HG03342 (cell line): ENCODE results near the gene PPP2R5E.

ENCODE experiments used
- ATAC-seq: cut with Tn5 transposase; IDR thresholded peaks from one replicate; pipeline ENCODE4 v1.9.1; 2021; ENCODE audit warnings: mild to moderate bottlenecking, moderate library complexity; ENCODE audit not compliant: unreplicated experiment

Gene PPP2R5E

GRCh38 chr14:63474111-63474510 is 69.1 kb downstream of the PPP2R5E start:
- ATAC-seq, result no peak

DNA sequence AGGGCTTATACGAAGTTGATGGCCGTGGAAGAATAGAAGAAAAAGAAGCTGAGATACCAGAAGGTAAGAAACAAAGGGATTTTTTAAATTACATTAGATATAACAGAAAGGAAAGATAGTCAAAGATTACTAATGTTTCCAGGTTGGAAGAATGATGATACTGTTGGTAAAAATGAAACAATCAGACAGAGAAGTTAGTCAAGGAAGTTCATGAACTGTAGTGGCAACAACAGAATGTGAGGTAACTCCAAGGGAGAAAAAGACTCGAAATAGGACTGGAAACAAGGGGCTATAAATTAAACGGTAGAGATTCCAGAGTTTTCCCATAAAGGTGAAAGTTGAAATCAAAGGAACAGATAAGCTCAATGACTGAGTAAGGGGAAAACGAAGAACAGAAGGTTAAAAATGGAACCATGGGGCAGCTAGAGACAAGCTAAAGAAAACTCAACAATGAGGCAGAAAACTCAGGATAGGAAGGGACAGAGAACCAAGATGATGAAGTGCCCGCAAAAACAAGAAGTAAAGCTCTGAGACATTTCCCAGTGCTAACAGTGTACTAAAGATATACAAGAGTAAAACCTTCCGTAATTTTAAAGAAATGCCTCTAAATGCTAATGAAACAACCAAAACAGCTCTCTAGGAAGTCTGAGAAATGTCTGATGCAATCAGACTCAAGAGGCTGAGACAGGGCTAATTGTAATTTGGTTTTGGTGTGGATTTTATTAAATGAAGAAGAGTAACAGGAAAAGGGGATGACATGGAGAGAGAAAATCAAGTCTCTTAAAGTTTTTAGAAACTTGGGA is 70.0 kb downstream of the PPP2R5E start:
- ATAC-seq, result no peak

- ATAC-seq, result peak; percentile 89
Measured at GRCh38 chr14:63470962-63471793, 72.0 kb downstream of the PPP2R5E start.

DNA sequence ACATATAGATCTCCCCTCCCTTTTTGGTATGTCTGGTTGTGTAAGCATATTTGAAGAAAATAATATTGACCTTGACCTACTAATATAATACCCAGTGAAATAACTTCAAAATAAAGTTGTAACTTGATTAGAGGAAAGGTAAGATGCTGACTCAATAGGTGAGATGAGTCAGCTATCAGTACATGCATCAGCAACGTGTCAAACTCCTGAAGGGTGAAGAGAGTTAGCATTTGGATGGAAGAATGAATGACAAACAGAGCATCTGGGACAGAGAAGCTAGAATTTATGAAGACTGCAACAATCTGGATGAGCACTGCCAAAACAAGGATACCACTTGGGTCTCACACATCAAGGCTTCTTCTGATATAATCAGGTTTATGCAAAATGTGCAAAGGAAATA is 74.9 kb downstream of the PPP2R5E start:
- ATAC-seq, result no peak

GRCh38 chr14:63467440-63468072 is 75.6 kb downstream of the PPP2R5E start:
- ATAC-seq, result no peak

GRCh38 chr14:63465347-63465746 is 77.8 kb downstream of the PPP2R5E start:
- no peak for ATAC-seq

DNA sequence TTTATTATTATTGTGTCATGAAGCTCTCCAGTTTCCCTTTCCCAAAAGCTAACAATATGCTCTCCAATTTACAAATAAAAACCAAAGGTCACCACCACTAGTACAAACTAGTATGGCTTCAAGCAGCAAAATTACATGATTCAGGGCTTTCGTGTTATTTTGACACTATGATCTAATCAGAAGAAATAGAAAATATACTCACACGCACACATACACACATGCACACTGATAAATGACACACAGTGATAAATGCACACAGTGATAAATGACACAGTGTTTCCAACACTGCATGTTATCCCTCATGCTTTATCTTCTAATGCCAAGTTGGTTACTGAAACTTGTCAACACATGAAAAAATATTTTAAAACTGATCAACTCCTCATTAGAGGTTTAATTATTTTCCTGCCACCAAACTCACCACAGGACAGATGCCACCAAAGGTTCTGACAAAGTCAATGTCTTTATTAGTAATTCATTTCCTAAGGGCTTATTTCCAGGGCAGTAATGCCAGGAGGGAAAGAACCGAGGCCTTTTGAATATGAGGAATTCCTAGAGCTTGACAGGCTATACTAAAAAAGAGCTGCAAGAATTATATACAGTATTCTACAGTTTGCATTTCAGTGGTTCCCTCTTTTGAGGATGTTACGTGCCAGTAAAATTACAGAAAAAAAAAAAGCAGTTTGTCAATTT is 82.4 kb downstream of the PPP2R5E start:
- ATAC-seq, result no peak

DNA sequence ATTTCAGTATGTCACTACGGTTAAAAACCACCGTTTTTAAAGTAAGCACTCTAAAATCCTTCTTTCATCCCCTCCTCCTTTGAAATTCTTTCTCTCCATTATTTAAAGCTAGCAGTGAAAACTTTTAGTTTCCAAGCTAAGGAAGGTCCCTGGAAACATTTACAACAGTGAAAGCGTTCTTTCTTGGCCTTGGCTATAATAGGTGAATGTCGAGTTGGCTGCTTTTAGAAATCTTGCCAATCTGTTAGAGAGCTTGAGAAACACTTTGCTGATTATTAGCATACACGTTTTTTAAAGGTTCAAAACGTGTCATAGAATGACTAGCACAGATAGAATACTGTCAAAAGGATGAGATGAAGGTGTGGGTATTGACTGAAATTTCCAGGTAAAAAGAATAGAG is 83.4 kb downstream of the PPP2R5E start:
- no peak for ATAC-seq

DNA sequence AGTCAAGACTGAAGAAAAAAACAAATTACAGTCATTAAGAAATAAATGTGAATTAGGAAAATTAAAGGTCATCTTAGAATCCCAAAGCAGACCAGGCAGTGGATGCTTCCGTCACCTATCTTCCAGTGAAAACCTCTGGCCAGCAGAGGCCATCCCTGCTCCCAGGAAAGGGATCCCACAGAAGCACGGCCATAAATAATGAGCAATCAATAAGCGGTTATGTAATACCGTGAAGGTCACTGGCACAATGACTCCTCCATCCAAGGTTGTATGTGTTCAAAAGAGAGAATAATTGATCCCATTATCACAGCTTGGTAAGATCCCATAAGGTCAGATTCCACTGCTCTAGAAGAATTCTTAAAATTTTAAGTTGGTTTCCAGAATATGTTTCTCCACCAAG is 85.7 kb downstream of the PPP2R5E start:
- ATAC-seq, result no peak

DNA sequence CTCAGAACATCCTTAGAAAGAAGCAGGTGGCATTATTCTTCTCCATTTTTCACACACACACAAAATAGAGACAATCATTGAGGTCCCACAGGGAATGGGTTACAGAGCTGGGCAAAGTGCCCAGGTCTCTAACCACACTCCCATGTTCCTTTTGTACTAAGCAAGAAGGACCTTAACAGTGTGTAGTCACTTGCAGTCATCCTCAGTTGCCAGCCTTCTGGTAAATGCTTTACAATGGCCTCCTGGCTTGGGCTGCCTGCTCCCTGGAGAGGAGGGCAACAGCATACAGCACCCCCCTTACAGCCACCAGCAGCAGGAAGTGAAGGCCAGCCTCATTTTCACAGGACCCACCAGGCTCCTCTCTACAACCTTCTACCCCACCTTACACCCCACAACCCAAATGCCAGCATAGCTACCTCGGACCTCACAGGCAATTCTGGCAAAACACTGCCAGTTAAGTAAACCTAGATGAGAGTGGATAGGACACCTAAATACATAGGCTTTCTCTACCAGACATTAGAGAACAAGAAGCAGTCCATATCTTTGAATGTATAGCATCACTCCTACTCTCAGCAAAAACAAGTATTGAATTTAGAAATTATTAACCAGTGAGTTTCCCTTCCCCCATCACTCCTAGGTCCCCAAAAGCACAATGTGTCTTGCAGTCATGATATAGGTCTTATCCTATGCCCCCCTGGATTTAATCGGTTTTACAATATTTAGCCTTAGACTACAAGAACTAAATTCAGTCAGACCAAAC is 88.1 kb downstream of the PPP2R5E start:
- ATAC-seq, result peak; percentile 72

DNA sequence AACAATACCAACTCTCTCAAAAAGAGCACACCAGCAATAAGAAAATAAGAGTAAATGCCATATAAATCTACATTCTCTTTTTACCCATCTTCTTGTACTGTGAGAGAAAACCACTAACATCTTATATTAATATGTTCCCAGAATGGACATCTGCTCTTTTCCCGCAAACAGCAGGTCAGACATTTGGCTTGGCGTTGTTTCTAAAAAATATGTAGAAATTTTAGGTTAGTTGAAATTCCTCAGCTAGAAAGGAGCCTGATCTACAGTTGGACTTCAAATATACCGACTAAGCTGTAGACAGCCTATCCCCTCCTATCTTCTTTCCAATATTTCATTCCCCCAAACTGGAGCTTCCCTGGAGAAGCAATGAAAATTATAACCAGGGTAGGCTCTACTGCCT is 88.7 kb downstream of the PPP2R5E start:
- ATAC-seq, result no peak

GRCh38 chr14:63453443-63453936 is 89.7 kb downstream of the PPP2R5E start:
- ATAC-seq, result no peak

- no peak for ATAC-seq
Measured at GRCh38 chr14:63452796-63453195, 90.4 kb downstream of the PPP2R5E start.

GRCh38 chr14:63448841-63449240 is 94.3 kb downstream of the PPP2R5E start:
- ATAC-seq, result no peak

GRCh38 chr14:63444588-63444987 is 98.6 kb downstream of the PPP2R5E start:
- ATAC-seq, result no peak

- no peak for ATAC-seq
Measured at GRCh38 chr14:63443988-63444387, 99.2 kb downstream of the PPP2R5E start.

- no peak for ATAC-seq
Measured at GRCh38 chr14:63443361-63443760, 99.8 kb downstream of the PPP2R5E start.

- peak; percentile 68 for ATAC-seq
Measured at GRCh38 chr14:63438065-63438757, 105.0 kb downstream of the PPP2R5E start.

GRCh38 chr14:63436286-63437098 is 106.7 kb downstream of the PPP2R5E start:
- ATAC-seq, result no peak
